ENCODE measurements around the gene RASL10A. TPM values are rescaled to one million over a fixed set of nuclear protein-coding genes. Genes with fewer than 3 reads are reported as not detected.

Gene RASL10A
- total and polyA plus RNA-seq, 10 donors = 0.54 to 6.1 (median 2.3) TPM

DNA sequence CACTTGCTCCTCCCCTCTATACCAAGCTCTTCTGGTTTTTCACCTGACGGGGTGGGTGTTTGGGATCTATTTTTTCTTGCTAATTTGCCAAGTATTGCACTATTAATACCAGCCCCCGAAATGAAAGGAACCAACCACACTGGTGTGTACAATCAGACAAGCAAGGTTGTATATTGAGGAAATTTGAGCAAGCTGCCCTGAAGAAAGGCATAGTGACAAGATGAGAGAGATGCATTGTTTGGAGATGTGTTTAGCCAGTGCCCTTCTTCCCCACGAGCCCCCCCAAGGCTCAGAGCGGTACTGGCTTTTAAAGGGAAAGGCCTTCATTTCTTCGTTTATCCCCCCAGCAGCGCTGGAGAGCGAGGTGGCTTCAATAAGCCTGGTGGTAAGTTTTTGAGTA, 24.3 kb downstream of the RASL10A start:
- Histone ChIP-seq H3K36me3 (peaks cover 22 to 100% (median 99%) of the 10 kb centered on the region in 6 donors), H3K4me1 (peaks cover 0 to 40% (median 7%) of the 10 kb centered on the region in 6 donors), H3K9me3 (no peaks in the 10 kb centered on the region), H3K27ac (no peak overlapping the region), H3K4me3 (no peak overlapping the region), H3K27me3 (replicated peaks in 1 of 7) (no peaks in the 10 kb centered on the region)
- no peak for DNase-seq
- intact Hi-C loops (cut with DNase I; ENCODE audit: low total_unique reads) = no loop called here
- TF ChIP-seq POLR2A (IDR thresholded peaks at IDR 0.05) (no peak), CTCF (IDR thresholded peaks at IDR 0.05 in 8 of 11, conservative IDR thresholded peaks at IDR 0.05 in 3 of 11) (no peak), POLR2AphosphoS5 (IDR thresholded peaks at IDR 0.05) (peak in 1 of 3 donors; percentile 26)
- WGBS, 5 donors = 74 to 83% (median 79%) methylated on average over 7 of the region's 7 CpGs

GRCh38 chr22:29290061-29290460, 25.4 kb downstream of the RASL10A start:
- Histone ChIP-seq H3K27me3 (replicated peaks in 1 of 7) (no peaks in the 10 kb centered on the region), H3K27ac (no peak overlapping the region), H3K36me3 (peaks cover 25 to 100% (median 99%) of the 10 kb centered on the region in 6 donors), H3K9me3 (no peaks in the 10 kb centered on the region), H3K4me3 (no peak overlapping the region), H3K4me1 (peaks cover 0 to 40% (median 7%) of the 10 kb centered on the region in 6 donors)
- TF ChIP-seq POLR2A (IDR thresholded peaks at IDR 0.05) (no peak), POLR2AphosphoS5 (IDR thresholded peaks at IDR 0.05) (no peak), CTCF (IDR thresholded peaks at IDR 0.05 in 8 of 11, conservative IDR thresholded peaks at IDR 0.05 in 3 of 11) (no peak)
- 71 to 90% (median 78%) methylated on average over 5 of the region's 5 CpGs for WGBS, 5 donors
- DNase-seq = no peak
- intact Hi-C loops (cut with DNase I; ENCODE audit: low total_unique reads) = no loop called here

GRCh38 chr22:29288837-29289236, 26.7 kb downstream of the RASL10A start:
- no peak overlapping the region for H3K27ac ChIP-seq
- peaks cover 0 to 40% (median 7%) of the 10 kb centered on the region in 6 donors for H3K4me1 ChIP-seq
- no peaks in the 10 kb centered on the region for H3K9me3 ChIP-seq
- intact Hi-C loops (cut with DNase I; ENCODE audit: low total_unique reads) = no loop called here
- H3K27me3 ChIP-seq (replicated peaks in 1 of 7) = no peaks in the 10 kb centered on the region
- no peak overlapping the region for H3K4me3 ChIP-seq
- no peak for TF ChIP-seq POLR2A (IDR thresholded peaks at IDR 0.05)
- no peak for TF ChIP-seq POLR2AphosphoS5 (IDR thresholded peaks at IDR 0.05)
- no peak for TF ChIP-seq CTCF (IDR thresholded peaks at IDR 0.05 in 8 of 11, conservative IDR thresholded peaks at IDR 0.05 in 3 of 11)
- WGBS, 5 donors = 40 to 66% (median 46%) methylated on average over 2 of the region's 2 CpGs
- H3K36me3 ChIP-seq = peaks cover 27 to 100% (median 99%) of the 10 kb centered on the region in 6 donors
- DNase-seq = no peak

- intact Hi-C loops (cut with DNase I; ENCODE audit: low total_unique reads) = no loop called here
These were observed 31.3 kb downstream of the RASL10A start for GRCh38 chr22:29284196-29284595.

More at GRCh38 chr22:29284196-29284595, 31.3 kb downstream of the RASL10A start:
- peaks cover 22 to 100% (median 100%) of the 10 kb centered on the region in 6 donors for H3K36me3 ChIP-seq
- H3K4me3 ChIP-seq = no peak overlapping the region
- H3K9me3 ChIP-seq = no peaks in the 10 kb centered on the region
- H3K27me3 ChIP-seq (replicated peaks in 1 of 7) = no peaks in the 10 kb centered on the region
- peaks cover 0 to 26% (median 4%) of the 10 kb centered on the region in 6 donors for H3K4me1 ChIP-seq
- 90 to 97% (median 92%) methylated on average over 3 of the region's 3 CpGs for WGBS, 5 donors
- no peak for DNase-seq
- no peak overlapping the region for H3K27ac ChIP-seq
- no peak for TF ChIP-seq CTCF (IDR thresholded peaks at IDR 0.05 in 8 of 11, conservative IDR thresholded peaks at IDR 0.05 in 3 of 11)
- no peak for TF ChIP-seq POLR2AphosphoS5 (IDR thresholded peaks at IDR 0.05)
- TF ChIP-seq POLR2A (IDR thresholded peaks at IDR 0.05) = no peak

Data from spleen (tissue), 11 donors.